K562 (cell line): Measurements from ENCODE around the gene CACNB1. TPM values are rescaled to one million over a fixed set of nuclear protein-coding genes. Genes with fewer than 3 reads are reported as not detected.
A peak's percentile ranks its signal among the peaks of the same experiment; 100 is the strongest.

Experiments used
- ATAC-seq: fragments of 200-7000 bp; cut with Tn5 transposase; 3 replicates; pipeline ENCODE4 v1.9.1; 2020; ENCODE audit warnings: moderate library complexity
- BruUV-seq: library from RNA; stranded (reverse); fragments of 400-500 nt; replicated peaks from 2 replicates; lab custom pipeline; 2021; lab: Mats Ljungman, UMichigan
- CTCF ChIA-PET: fragments of 300-600 bp; formaldehyde crosslinking; extraction: SDS; loops from one replicate; lab custom pipeline; 2021; ENCODE audit warnings: low intra/inter-chr PET ratio; lab: Yijun Ruan, JAX
- POLR2A ChIA-PET: fragments of 300-600, 350-650 bp; sonication (Branson Sonifier 250); formaldehyde crosslinking; extraction: SDS; loops from one replicate; lab custom pipeline; 2021; ENCODE audit warnings: antibody characterized with exemption, inconsistent platforms; lab: Yijun Ruan, JAX
- DNase-seq, 4 experiments: peaks; one replicate each; pipeline versions ENCODE4 v3.0.0 to v3.0.0-alpha.2; 2011 to 2018; ENCODE audit warnings: low spot score in 3 of 4, mixed read lengths in 3 of 4; ENCODE audit errors: extremely low read depth in 1 of 4
- FAIRE-seq: peaks from 2 replicates; lab custom pipeline; 2011; peaks lifted over from hg19 to GRCh38; lab: Jason Lieb, UNC
- H2AFZ ChIP-seq: 2 replicates; pipeline ENCODE4 v1.6.0; 2011; ENCODE audit warnings: low read depth, low read length, control low read depth, inconsistent platforms
- H3K27ac ChIP-seq: fragments of 200-600 bp; 3 replicates; pipeline ENCODE4 v1.8.0; 2011; ENCODE audit warnings: low read depth, mild to moderate bottlenecking, control low read depth, inconsistent platforms, low read length, moderate library complexity, mixed read lengths; ENCODE audit errors: extremely low read depth
- H3K27me3 ChIP-seq, 2 experiments: fragments of 300-600 bp in 1 of 2; 2 replicates in 1 of 2; 3 replicates in 1 of 2; pipeline versions ENCODE4 v1.6.0 to v1.8.0; 2011; ENCODE audit warnings: inconsistent platforms in 2 of 2, low read length in 2 of 2, mild to moderate bottlenecking in 1 of 2, mixed read lengths in 1 of 2, moderate library complexity in 1 of 2; ENCODE audit not compliant: control insufficient read depth in 2 of 2, insufficient read depth in 2 of 2
- H3K36me3 ChIP-seq: fragments of 300-600 bp; 3 replicates; pipeline ENCODE4 v1.8.0; 2011; ENCODE audit warnings: mild to moderate bottlenecking, low read length, inconsistent platforms; ENCODE audit not compliant: control insufficient read depth, insufficient read depth
- H3K4me1 ChIP-seq, 2 experiments: fragments of 200-600 bp in 1 of 2; replicated peaks in 1 of 2; 2 replicates in 1 of 2; 3 replicates in 1 of 2; pipeline versions ENCODE4 v1.5.1 to v1.8.0; 2011; ENCODE audit warnings: inconsistent platforms in 2 of 2, low read length in 2 of 2, mild to moderate bottlenecking in 1 of 2, mixed read lengths in 1 of 2, moderate library complexity in 1 of 2; ENCODE audit not compliant: control insufficient read depth in 2 of 2, insufficient read depth in 2 of 2
- H3K4me2 ChIP-seq: 2 replicates; pipeline ENCODE4 v1.6.1; 2011; ENCODE audit warnings: low read length, control low read depth, inconsistent platforms, mixed read lengths; ENCODE audit not compliant: insufficient read depth
- H3K4me3 ChIP-seq: fragments of 200-600 bp; sonication (generic), shearing (Covaris generic); 2 replicates; pipeline ENCODE4 v1.5.1; 2016; ENCODE audit warnings: control low read depth, inconsistent platforms
- H3K79me2 ChIP-seq: fragments of 200-600 bp; 3 replicates; pipeline ENCODE4 v1.8.0; 2011; ENCODE audit warnings: low read length, inconsistent platforms; ENCODE audit not compliant: control insufficient read depth, insufficient read depth
- H3K9ac ChIP-seq, 2 experiments: 2 replicates each; pipeline versions ENCODE4 v1.6.0 to v1.6.1; 2011; ENCODE audit warnings: low read depth in 2 of 2, low read length in 2 of 2, control low read depth in 1 of 2, inconsistent platforms in 1 of 2, mild to moderate bottlenecking in 1 of 2, mixed read lengths in 1 of 2; ENCODE audit not compliant: insufficient read depth in 1 of 2
- H3K9me1 ChIP-seq: one replicate; pipeline ENCODE4 v1.6.0; 2011; ENCODE audit warnings: inconsistent platforms, mild to moderate bottlenecking, low read length, moderate library complexity; ENCODE audit not compliant: control insufficient read depth, insufficient read depth
- H3K9me3 ChIP-seq: replicated peaks from 2 replicates; pipeline ENCODE4 v1.5.1; 2011; ENCODE audit warnings: low read depth, low read length, inconsistent platforms; ENCODE audit not compliant: control insufficient read depth, insufficient read depth
- H4K20me1 ChIP-seq: replicated peaks from 2 replicates; pipeline ENCODE4 v1.6.1; 2011; ENCODE audit warnings: low read length, inconsistent platforms, mixed read lengths; ENCODE audit not compliant: control insufficient read depth, insufficient read depth
- CEBPB ChIP-seq: fragments of 450-650 bp; IDR thresholded peaks from 2 replicates; pipeline ENCODE4 v1.6.1; 2016; ENCODE audit warnings: missing genetic modification characterization, missing compliant biosample characterization
- CEBPG ChIP-seq, 3 experiments: fragments of 200-800 bp in 1 of 3; sonication (Bioruptor generic) in 1 of 3; sonication (generic) in 1 of 3; formaldehyde crosslinking in 1 of 3; IDR thresholded peaks in 2 of 3; conservative IDR thresholded peaks in 1 of 3; 2 replicates each; pipeline versions ENCODE4 v1.6.1 to v1.8.0; 2016 to 2022; ENCODE audit warnings: missing compliant biosample characterization in 2 of 3, missing genetic modification characterization in 2 of 3, mild to moderate bottlenecking in 1 of 3, missing genetic modification reagents in 1 of 3
- HES1 ChIP-seq: fragments of 450-650 bp; IDR thresholded peaks from 2 replicates; pipeline ENCODE4 v1.6.1; 2016; ENCODE audit warnings: low read depth, mild to moderate bottlenecking, moderate library complexity
- WGBS: fragments of 100-300 bp; shearing (Covaris generic); methylation state at CpG from one replicate; pipeline ENCODE4 v1.1.6; 2016; ENCODE audit warnings: low coverage, mixed read lengths; ENCODE audit not compliant: insufficient coverage; ENCODE audit errors: missing lambda C conversion rate; 5-methylcytosine and 5-hydroxymethylcytosine counted together
- in situ Hi-C: fragments of 300-500 bp; cut with MboI; formaldehyde crosslinking; loops from 4 replicates; pipeline ENCODE4 v1.15.0; 2018; ENCODE audit warnings: inconsistent platforms, mixed read lengths
- intact Hi-C: fragments of 100-400 bp; cut with micrococcal nuclease; formaldehyde crosslinking; loops from 2 replicates; pipeline ENCODE4 v1.14.2; 2022
- polyA plus RNA-seq, 8 experiments: library from polyadenylated mRNA; depleted of rRNA in 4 of 8; stranded (reverse) in 5 of 8; unstranded in 3 of 8; fragments of >200 nt; fragmentation: Nextera tagmentation in 2 of 8; fragmentation: Illumina TruSeq in 1 of 8; extraction: Ambion mirVana in 2 of 8; extraction: Trizol in 1 of 8; gene quantifications; 2 replicates each; pipeline versions ENCODE4 v1.2.1 to v1.2.3, GENCODE V29; 2011 to 2014; ENCODE audit warnings: inconsistent platforms in 1 of 8, missing spikeins in 1 of 8
- total RNA-seq, 7 experiments: library from RNA; depleted of rRNA in 6 of 7; stranded (reverse); fragments of >200 nt in 6 of 7; fragmentation: Illumina TruSeq in 2 of 7; extraction: Trizol in 2 of 7; gene quantifications; 2 replicates each; pipeline versions ENCODE4 v1.2.1 to v1.2.3, GENCODE V29; 2011 to 2021; ENCODE audit warnings: low replicate concordance in 1 of 7

CACNB1 gene
- total and polyA plus RNA-seq, 9 of the 15 experiments (the other 6 are each of a cell fraction or from before 2014, with no cell fraction given), result 0.08 to 7.4 (median 3.0) TPM

DNA sequence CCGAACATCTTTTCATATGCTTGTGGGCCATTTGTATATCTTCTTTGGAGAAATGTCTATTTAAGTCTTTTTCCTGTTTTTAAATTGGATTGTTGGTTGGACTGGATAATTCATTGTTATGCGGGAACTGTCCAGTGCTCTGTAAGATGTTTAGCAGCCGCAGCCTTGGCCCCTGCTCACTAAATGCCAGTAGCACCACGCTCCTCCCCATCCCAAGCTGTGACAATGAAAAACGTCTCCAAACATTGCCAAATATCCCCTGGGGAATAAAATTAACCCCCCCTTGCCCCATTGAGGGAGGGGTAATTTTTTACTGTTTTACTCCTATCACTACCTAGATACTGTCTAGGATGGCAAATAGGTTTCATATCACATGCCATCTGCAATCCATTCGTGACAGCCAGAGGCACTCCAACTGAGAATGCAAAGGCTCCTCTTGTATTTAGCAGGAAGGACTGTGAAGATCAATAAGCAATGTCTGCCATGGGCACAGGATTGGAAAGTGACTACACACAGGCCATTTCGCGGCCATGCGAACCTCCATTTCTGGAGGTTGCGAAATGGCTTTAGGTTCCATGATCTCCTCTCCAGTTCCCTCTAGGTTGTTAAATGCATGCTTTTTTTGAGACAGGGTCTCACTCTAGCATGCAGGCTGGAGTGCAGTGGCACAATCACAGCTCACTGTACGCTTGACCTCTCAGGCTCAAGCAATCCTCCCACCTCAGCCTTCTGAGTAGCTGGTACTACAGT, 55.4 kb downstream of the CACNB1 start:
- intact Hi-C loops, result no loop called here

More for the DNA sequence above, 55.4 kb downstream of the CACNB1 start:
- no peak overlapping the region for H3K4me3 ChIP-seq
- TF ChIP-seq CEBPG (CRISPR knock-in tag; IDR thresholded peaks at IDR 0.05), result no peak
- 0 out of 4 replicates have a peak, but pooled peaks of 1 of the 2 experiments have one; percentile 17 for TF ChIP-seq CEBPG (tag; conservative IDR thresholded peaks at IDR 0.05 in 1 of 2, IDR thresholded peaks at IDR 0.05 in 1 of 2)
- no peak for TF ChIP-seq HES1
- TF ChIP-seq CEBPB, result peak; percentile 82
- TF ChIP-seq, all 486 proteins: peak for 2
- BruUV-seq, result no TSS peak
- H3K9me3 ChIP-seq, result no peaks in the 10 kb centered on the region
- POLR2A ChIA-PET, result no interaction called here
- DNase-seq, result no peak
- in situ Hi-C loops, result no loop called here
- no peak overlapping the region for H3K27ac ChIP-seq
- H3K4me1 ChIP-seq, result peaks cover 0 to 8% of the 10 kb centered on the region in 2 experiments; a peak in 1 of 5 replicates
- no peak overlapping the region for H2AFZ ChIP-seq
- no peaks in the 10 kb centered on the region for H4K20me1 ChIP-seq
- no peaks in the 10 kb centered on the region for H3K79me2 ChIP-seq
- H3K9me1 ChIP-seq, result no peaks in the 10 kb centered on the region
- WGBS, result 25% methylated on average over 11 of the region's 11 CpGs
- no peak overlapping the region for H3K9ac ChIP-seq
- ATAC-seq, result no peak
- H3K36me3 ChIP-seq, result no peaks in the 10 kb centered on the region
- FAIRE-seq, result no peak
- peaks cover 6 to 49% of the 10 kb centered on the region in 2 experiments; a peak in 3 of 5 replicates for H3K27me3 ChIP-seq
- CTCF ChIA-PET, result no interaction called here
- no peak overlapping the region for H3K4me2 ChIP-seq
